H9 (cell line): ENCODE data around the gene AHSP. TPM values are rescaled to one million over a fixed set of nuclear protein-coding genes. Genes with fewer than 3 reads are reported as not detected.

Experiments used
- DNase-seq: peaks from one replicate; pipeline ENCODE4 v3.0.0-alpha.2; 2017
- H2AFZ ChIP-seq: one replicate; pipeline ENCODE4 v1.6.1; 2013; ENCODE audit warnings: mild to moderate bottlenecking, low read length, control low read depth, moderate library complexity
- H2AK5ac ChIP-seq: 2 replicates; pipeline ENCODE4 v1.6.1; 2013; ENCODE audit warnings: low read length, control low read depth, mixed read lengths; ENCODE audit not compliant: insufficient read length
- H2BK120ac ChIP-seq: one replicate; pipeline ENCODE4 v1.6.1; 2013; ENCODE audit warnings: low read depth, mild to moderate bottlenecking, low read length, control low read depth, inconsistent platforms; ENCODE audit not compliant: poor library complexity, severe bottlenecking
- H2BK12ac ChIP-seq: 2 replicates; pipeline ENCODE4 v1.6.1; 2013; ENCODE audit warnings: low read length, control low read depth, mixed read lengths, low read depth; ENCODE audit not compliant: insufficient read length
- H2BK15ac ChIP-seq: 2 replicates; pipeline ENCODE4 v1.6.1; 2013; ENCODE audit warnings: low read depth, low read length, control low read depth
- H2BK20ac ChIP-seq: one replicate; pipeline ENCODE4 v1.6.1; 2013; ENCODE audit warnings: low read depth, mild to moderate bottlenecking, low read length, control low read depth, inconsistent platforms; ENCODE audit not compliant: poor library complexity, severe bottlenecking
- H2BK5ac ChIP-seq: 2 replicates; pipeline ENCODE4 v1.6.1; 2013; ENCODE audit warnings: low read length, control low read depth, mixed read lengths; ENCODE audit not compliant: insufficient read length
- H3K14ac ChIP-seq: 2 replicates; pipeline ENCODE4 v1.6.1; 2013; ENCODE audit warnings: low read length, control low read depth; ENCODE audit not compliant: insufficient read depth
- H3K18ac ChIP-seq: 2 replicates; pipeline ENCODE4 v1.6.1; 2013; ENCODE audit warnings: low read depth, mild to moderate bottlenecking, mixed read lengths, low read length, control low read depth; ENCODE audit not compliant: insufficient read length
- H3K23ac ChIP-seq: 2 replicates; pipeline ENCODE4 v1.6.1; 2013; ENCODE audit warnings: low read length, control low read depth, mixed read lengths, low read depth; ENCODE audit not compliant: insufficient read length
- H3K23me2 ChIP-seq: 2 replicates; pipeline ENCODE4 v1.6.1; 2013; ENCODE audit warnings: low read depth, mild to moderate bottlenecking, mixed read lengths, low read length, control low read depth; ENCODE audit not compliant: insufficient read length, poor library complexity, severe bottlenecking
- H3K27ac ChIP-seq: 2 replicates; pipeline ENCODE4 v1.5.1; 2013; ENCODE audit warnings: low read length, control low read depth, mixed read lengths, low read depth; ENCODE audit not compliant: insufficient read length
- H3K27me3 ChIP-seq: 2 replicates; pipeline ENCODE4 v1.6.1; 2013; ENCODE audit warnings: low read length, control low read depth, inconsistent platforms; ENCODE audit not compliant: insufficient read depth
- H3K4ac ChIP-seq: 2 replicates; pipeline ENCODE4 v1.6.1; 2013; ENCODE audit warnings: low read depth, mild to moderate bottlenecking, control low read depth, inconsistent platforms, low read length, moderate library complexity
- H3K4me1 ChIP-seq: 2 replicates; pipeline ENCODE4 v1.6.1; 2013; ENCODE audit warnings: low read length, control low read depth, inconsistent platforms; ENCODE audit not compliant: insufficient read depth
- H3K4me2 ChIP-seq: 2 replicates; pipeline ENCODE4 v1.6.1; 2013; ENCODE audit warnings: low read length, control low read depth, mixed read lengths; ENCODE audit not compliant: insufficient read length, insufficient read depth
- H3K56ac ChIP-seq: 2 replicates; pipeline ENCODE4 v1.6.1; 2013; ENCODE audit warnings: low read depth, mild to moderate bottlenecking, mixed read lengths, low read length, control low read depth; ENCODE audit not compliant: insufficient read length
- H3K79me1 ChIP-seq: 2 replicates; pipeline ENCODE4 v1.6.1; 2013; ENCODE audit warnings: low read depth, mild to moderate bottlenecking, moderate library complexity, low read length, control low read depth, inconsistent platforms; ENCODE audit not compliant: insufficient read depth, poor library complexity, severe bottlenecking
- H3K79me2 ChIP-seq: 2 replicates; pipeline ENCODE4 v1.6.1; 2013; ENCODE audit warnings: low read length, control low read depth, inconsistent platforms; ENCODE audit not compliant: insufficient read depth
- H3K9ac ChIP-seq: 2 replicates; pipeline ENCODE4 v1.6.1; 2013; ENCODE audit warnings: low read length, control low read depth, mixed read lengths; ENCODE audit not compliant: insufficient read length; ENCODE audit errors: extremely low read depth
- H3K9me3 ChIP-seq: one replicate; pipeline ENCODE4 v1.6.1; 2013; ENCODE audit warnings: low read depth, low read length, inconsistent platforms; ENCODE audit not compliant: control insufficient read depth
- H3T11ph ChIP-seq: one replicate; pipeline ENCODE4 v1.6.1; 2013; ENCODE audit warnings: mild to moderate bottlenecking, low read length, control low read depth, inconsistent platforms
- H4K20me1 ChIP-seq: one replicate; pipeline ENCODE4 v1.6.1; 2013; ENCODE audit not compliant: control insufficient read depth, insufficient read length, insufficient read depth
- H4K5ac ChIP-seq: 2 replicates; pipeline ENCODE4 v1.6.1; 2013; ENCODE audit warnings: low read depth, mild to moderate bottlenecking, mixed read lengths, low read length, control low read depth; ENCODE audit not compliant: insufficient read length
- H4K8ac ChIP-seq: replicated peaks from 2 replicates; pipeline ENCODE4 v1.6.1; 2013; ENCODE audit warnings: low read length, control low read depth, mixed read lengths, low read depth; ENCODE audit not compliant: insufficient read length
- H4K91ac ChIP-seq: 2 replicates; pipeline ENCODE4 v1.6.1; 2013; ENCODE audit warnings: low read depth, mild to moderate bottlenecking, moderate library complexity, mixed read lengths, low read length, control low read depth; ENCODE audit not compliant: insufficient read length
- H3K27ac Mint-ChIP-seq, 3 experiments: 2 replicates in 2 of 3; 3 replicates in 1 of 3; pipeline ENCODE4 v1.8.0; 2020 to 2021; ENCODE audit warnings: mixed read lengths in 3 of 3, mild to moderate bottlenecking in 1 of 3, moderate library complexity in 1 of 3
- H3K27me3 Mint-ChIP-seq: 2 replicates; pipeline ENCODE4 v1.8.0; 2021; ENCODE audit warnings: low read depth, mild to moderate bottlenecking, moderate library complexity, mixed read lengths
- H3K36me3 Mint-ChIP-seq, 3 experiments: 2 replicates in 2 of 3; 3 replicates in 1 of 3; pipeline ENCODE4 v1.8.0; 2020 to 2021; ENCODE audit warnings: low read depth in 3 of 3, mixed read lengths in 3 of 3; ENCODE audit not compliant: insufficient read depth in 1 of 3
- H3K4me1 Mint-ChIP-seq, 2 experiments: 2 replicates each; pipeline ENCODE4 v1.8.0; 2020; ENCODE audit warnings: mixed read lengths in 2 of 2
- H3K4me3 Mint-ChIP-seq, 2 experiments: 2 replicates in 1 of 2; 3 replicates in 1 of 2; pipeline ENCODE4 v1.8.0; 2020 to 2021; ENCODE audit warnings: mild to moderate bottlenecking in 2 of 2, mixed read lengths in 2 of 2, moderate library complexity in 1 of 2
- H3K9me3 Mint-ChIP-seq, 2 experiments: 2 replicates in 1 of 2; 3 replicates in 1 of 2; pipeline ENCODE4 v1.8.0; 2020; ENCODE audit warnings: mild to moderate bottlenecking in 2 of 2, mixed read lengths in 2 of 2, moderate library complexity in 1 of 2
- CTCF ChIP-seq: fragments of 200-600 bp; sonication (generic); conservative IDR thresholded peaks from 3 replicates; pipeline ENCODE4 v1.8.0; 2021; ENCODE audit warnings: antibody characterized with exemption, mild to moderate bottlenecking
- WGBS: extraction: QIAGEN DNeasy Blood & Tissue Kit; methylation state at CpG from one replicate; pipeline ENCODE4 v1.1.7; 2013; ENCODE audit warnings: missing lambda C conversion rate, low lambda C conversion rate, mixed read lengths; ENCODE audit not compliant: insufficient read length; ENCODE audit errors: extremely low coverage; 5-methylcytosine and 5-hydroxymethylcytosine counted together
- total RNA-seq: library from RNA; stranded (reverse); gene quantifications from 2 replicates; pipeline ENCODE4 v1.2.1, GENCODE V29; 2021

Gene AHSP
- total RNA-seq, 1 experiment from 2014 or later: not detected

- Histone ChIP-seq H3K79me1 (no peaks in the 10 kb centered on the region), H2BK12ac (no peak overlapping the region), H3K56ac (no peak overlapping the region), H3K14ac (no peak overlapping the region), H3K4me2 (no peak overlapping the region), H4K5ac (no peak overlapping the region), H2BK120ac (no peak overlapping the region), H3K23me2 (peaks cover 6% of the 10 kb centered on the region), H2BK20ac (no peak overlapping the region), H3K18ac (no peak overlapping the region), H4K20me1 (no peaks in the 10 kb centered on the region), H3K79me2 (no peaks in the 10 kb centered on the region), H3K27me3 (no peaks in the 10 kb centered on the region), H3K27ac (no peak overlapping the region), H3K4ac (no peak overlapping the region), H2AFZ (no peak overlapping the region), H2BK5ac (no peak overlapping the region), H3K4me1 (peaks cover 9% of the 10 kb centered on the region; the same call in 1 of the 2 replicates), H3K9me3 (no peaks in the 10 kb centered on the region), H3T11ph (no peak overlapping the region), H4K8ac (no peak overlapping the region), H3K23ac (no peak overlapping the region), H2AK5ac (no peak overlapping the region), H4K91ac (no peak overlapping the region), H2BK15ac (no peak overlapping the region), H3K9ac (no peak overlapping the region)
- Mint-ChIP-seq H3K9me3 (no peaks in the 10 kb centered on the region), H3K27me3 (no peaks in the 10 kb centered on the region), H3K4me1 (peaks cover 29 to 31% of the 10 kb centered on the region in 2 experiments), H3K27ac (no peak overlapping the region), H3K36me3 (peaks cover 6 to 18% (median 11%) of the 10 kb centered on the region in 3 experiments; a peak in 6 of 7 replicates), H3K4me3 (no peak overlapping the region)
- no peak for DNase-seq
- TF ChIP-seq CTCF: no peak
- no CpG with 5 or more reads among the region's 8 CpGs for WGBS
Measured at GRCh38 chr16:31504159-31504558, 23.5 kb upstream of the AHSP start.
